Mesothelial cell of epicardium (in vitro differentiated cells): ENCODE data around the gene SLC7A10. TPM values are rescaled to one million over a fixed set of nuclear protein-coding genes. Genes with fewer than 3 reads are reported as not detected.

Experiments used
- DNase-seq, 2 experiments: peaks; one replicate each; pipeline ENCODE4 v3.0.0; 2021; ENCODE audit warnings: low spot score in 2 of 2; ENCODE audit not compliant: unreplicated experiment in 2 of 2
- H3K27ac Mint-ChIP-seq: 2 replicates; pipeline ENCODE4 v1.8.0; 2021; ENCODE audit warnings: mixed read lengths
- H3K27me3 Mint-ChIP-seq: 2 replicates; pipeline ENCODE4 v1.8.0; 2021; ENCODE audit warnings: low read depth, mixed read lengths
- H3K36me3 Mint-ChIP-seq: 2 replicates; pipeline ENCODE4 v1.8.0; 2021; ENCODE audit warnings: mixed read lengths
- H3K4me1 Mint-ChIP-seq: 2 replicates; pipeline ENCODE4 v1.8.0; 2021; ENCODE audit warnings: mixed read lengths
- H3K4me3 Mint-ChIP-seq: 2 replicates; pipeline ENCODE4 v1.8.0; 2021; ENCODE audit warnings: mild to moderate bottlenecking, moderate library complexity, mixed read lengths
- H3K9me3 Mint-ChIP-seq: 2 replicates; pipeline ENCODE4 v1.8.0; 2021; ENCODE audit warnings: mixed read lengths
- total RNA-seq: library from RNA; stranded (reverse); gene quantifications from 3 replicates; pipeline ENCODE4 v1.2.1, GENCODE V29; 2021
- TF ChIP-seq, protein P1 (sequence below): fragments of 200-600 bp; sonication (generic); IDR thresholded peaks from one replicate; pipeline ENCODE4 v1.5.0; 2021; ENCODE audit warnings: antibody characterized with exemption; ENCODE audit not compliant: unreplicated experiment

SLC7A10 gene
- total RNA-seq, 1 donor from 2014 or later: 0.92 TPM

DNA sequence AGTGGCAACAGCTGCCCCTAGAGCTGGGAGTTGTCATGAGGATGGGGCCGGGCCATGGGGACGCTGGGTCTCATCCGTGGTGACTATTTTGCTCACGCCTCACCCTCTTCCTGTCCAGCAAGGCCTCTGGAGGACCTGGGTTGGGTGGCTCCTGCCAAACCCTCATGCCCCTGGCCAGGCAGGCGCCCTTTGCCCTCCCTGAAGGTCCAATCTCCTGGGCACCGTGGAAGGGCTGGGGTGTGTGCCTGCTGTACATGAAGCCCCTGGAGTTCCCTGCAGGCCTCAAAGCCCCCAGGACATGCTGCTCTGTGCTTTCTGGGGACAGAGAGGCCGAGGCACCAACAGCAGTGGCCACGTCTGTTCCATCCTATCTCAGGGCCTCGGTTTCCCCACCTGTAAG, 17.7 kb downstream of the SLC7A10 start:
- Mint-ChIP-seq H3K27ac (no peak overlapping the region), H3K4me1 (no peaks in the 10 kb centered on the region), H3K36me3 (peaks cover 3% of the 10 kb centered on the region), H3K9me3 (no peaks in the 10 kb centered on the region), H3K4me3 (no peak overlapping the region), H3K27me3 (no peaks in the 10 kb centered on the region)
- DNase-seq: no peak
- TF ChIP-seq, protein P1, sequence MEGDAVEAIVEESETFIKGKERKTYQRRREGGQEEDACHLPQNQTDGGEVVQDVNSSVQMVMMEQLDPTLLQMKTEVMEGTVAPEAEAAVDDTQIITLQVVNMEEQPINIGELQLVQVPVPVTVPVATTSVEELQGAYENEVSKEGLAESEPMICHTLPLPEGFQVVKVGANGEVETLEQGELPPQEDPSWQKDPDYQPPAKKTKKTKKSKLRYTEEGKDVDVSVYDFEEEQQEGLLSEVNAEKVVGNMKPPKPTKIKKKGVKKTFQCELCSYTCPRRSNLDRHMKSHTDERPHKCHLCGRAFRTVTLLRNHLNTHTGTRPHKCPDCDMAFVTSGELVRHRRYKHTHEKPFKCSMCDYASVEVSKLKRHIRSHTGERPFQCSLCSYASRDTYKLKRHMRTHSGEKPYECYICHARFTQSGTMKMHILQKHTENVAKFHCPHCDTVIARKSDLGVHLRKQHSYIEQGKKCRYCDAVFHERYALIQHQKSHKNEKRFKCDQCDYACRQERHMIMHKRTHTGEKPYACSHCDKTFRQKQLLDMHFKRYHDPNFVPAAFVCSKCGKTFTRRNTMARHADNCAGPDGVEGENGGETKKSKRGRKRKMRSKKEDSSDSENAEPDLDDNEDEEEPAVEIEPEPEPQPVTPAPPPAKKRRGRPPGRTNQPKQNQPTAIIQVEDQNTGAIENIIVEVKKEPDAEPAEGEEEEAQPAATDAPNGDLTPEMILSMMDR: no peak

GRCh38 chr19:33207040-33207620, 18.5 kb downstream of the SLC7A10 start:
- DNase-seq: no peak
- TF ChIP-seq, protein P1: no peak
- Mint-ChIP-seq H3K27me3 (no peaks in the 10 kb centered on the region), H3K27ac (no peak overlapping the region), H3K9me3 (no peaks in the 10 kb centered on the region), H3K4me1 (no peaks in the 10 kb centered on the region), H3K4me3 (no peak overlapping the region), H3K36me3 (peaks cover 3% of the 10 kb centered on the region)

GRCh38 chr19:33206261-33207039, 19.2 kb downstream of the SLC7A10 start:
- DNase-seq: no peak
- Mint-ChIP-seq H3K27me3 (no peaks in the 10 kb centered on the region), H3K36me3 (peaks cover 3% of the 10 kb centered on the region), H3K9me3 (no peaks in the 10 kb centered on the region), H3K4me1 (no peaks in the 10 kb centered on the region), H3K27ac (no peak overlapping the region), H3K4me3 (no peak overlapping the region)
- TF ChIP-seq, protein P1: no peak

GRCh38 chr19:33205531-33206260, 20.0 kb downstream of the SLC7A10 start:
- no peaks in the 10 kb centered on the region for H3K4me1 Mint-ChIP-seq
- H3K9me3 Mint-ChIP-seq: no peaks in the 10 kb centered on the region
- no peaks in the 10 kb centered on the region for H3K27me3 Mint-ChIP-seq
- no peak for DNase-seq
- H3K4me3 Mint-ChIP-seq: no peak overlapping the region
- peaks cover 3% of the 10 kb centered on the region for H3K36me3 Mint-ChIP-seq
- TF ChIP-seq, protein P1: no peak
- no peak overlapping the region for H3K27ac Mint-ChIP-seq

GRCh38 chr19:33205110-33205509, 20.5 kb downstream of the SLC7A10 start:
- Mint-ChIP-seq H3K4me3 (no peak overlapping the region), H3K36me3 (peaks cover 3% of the 10 kb centered on the region), H3K9me3 (no peaks in the 10 kb centered on the region), H3K4me1 (no peaks in the 10 kb centered on the region), H3K27me3 (no peaks in the 10 kb centered on the region), H3K27ac (no peak overlapping the region)
- TF ChIP-seq, protein P1: no peak
- no peak for DNase-seq
